ENCODE results near the gene ORC3. TPM values are rescaled to one million over a fixed set of nuclear protein-coding genes. Genes with fewer than 3 reads are reported as not detected.
"Not testable (repeated sequence)": the region's sequence is repeated elsewhere in the genome, so short reads cannot be mapped to it uniquely, and the experiment has no call there.

The ORC3 gene
- total and polyA plus RNA-seq, 3 experiments from 2014 or later: 31.1 to 34.1 (median 33.5) TPM

GRCh38 chr6:87606199-87606598 is 16.3 kb downstream of the ORC3 start:
- Histone ChIP-seq H3K27ac (ENCODE audit: low read depth, low read length) (no peak overlapping the region), H3K4me3 (ENCODE audit: low read length) (no peak overlapping the region), H3K36me3 (ENCODE audit: insufficient read depth, low read length) (no peaks in the 10 kb centered on the region), H3K9me3 (ENCODE audit: low read length) (no peaks in the 10 kb centered on the region), H3K4me1 (ENCODE audit: insufficient read depth, low read length) (no peaks in the 10 kb centered on the region), H3K27me3 (ENCODE audit: insufficient read depth, low read length, poor library complexity, severe bottlenecking) (no peaks in the 10 kb centered on the region)
- CTCF ChIA-PET: no interaction called here
- no peaks in the 10 kb centered on the region for H3K27me3 Mint-ChIP-seq
- H3K4me3 Mint-ChIP-seq: no peak overlapping the region
- no peak for DNase-seq
- H3K27ac Mint-ChIP-seq: peak overlapping the region in 1 of 8 donors; percentile 43
- no peaks in the 10 kb centered on the region for H3K9me3 Mint-ChIP-seq
- POLR2A ChIA-PET: no interaction called here
- no peaks in the 10 kb centered on the region for H3K4me1 Mint-ChIP-seq
- H3K36me3 Mint-ChIP-seq: peaks cover 4 to 46% (median 12%) of the 10 kb centered on the region in 3 donors

DNA sequence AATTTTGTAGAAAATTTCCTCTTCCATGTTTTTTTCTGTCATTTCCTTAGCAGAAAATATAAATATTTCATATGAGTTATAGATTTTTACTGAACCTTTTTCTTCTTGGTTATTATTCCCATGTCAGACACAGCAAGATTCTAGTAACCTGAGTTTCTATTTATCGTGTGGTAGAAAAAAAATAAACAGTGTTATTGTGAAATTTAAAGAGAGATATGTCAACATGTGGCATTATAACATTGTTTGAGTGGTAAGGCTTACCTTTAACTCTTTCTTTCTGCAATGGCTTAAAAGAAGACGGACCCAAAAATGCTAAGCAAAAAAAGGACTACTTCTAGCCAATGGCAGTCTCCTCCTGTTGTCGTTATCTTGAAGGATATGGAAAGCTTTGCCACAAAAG is 18.9 kb downstream of the ORC3 start:
- Histone ChIP-seq H3K9me3 (ENCODE audit: low read length) (no peaks in the 10 kb centered on the region), H3K27ac (ENCODE audit: low read depth, low read length) (no peak overlapping the region), H3K4me1 (ENCODE audit: insufficient read depth, low read length) (no peaks in the 10 kb centered on the region), H3K36me3 (ENCODE audit: insufficient read depth, low read length) (peaks cover 4% of the 10 kb centered on the region), H3K27me3 (ENCODE audit: insufficient read depth, low read length, poor library complexity, severe bottlenecking) (no peaks in the 10 kb centered on the region), H3K4me3 (ENCODE audit: low read length) (no peak overlapping the region)
- Mint-ChIP-seq H3K4me1 (no peaks in the 10 kb centered on the region), H3K9me3 (no peaks in the 10 kb centered on the region), H3K36me3 (peaks cover 20 to 56% (median 20%) of the 10 kb centered on the region in 3 donors), H3K4me3 (no peak overlapping the region), H3K27me3 (no peaks in the 10 kb centered on the region), H3K27ac (no peak overlapping the region)
- ChIA-PET CTCF (no interaction called here), POLR2A (no interaction called here)
- DNase-seq: no peak

DNA sequence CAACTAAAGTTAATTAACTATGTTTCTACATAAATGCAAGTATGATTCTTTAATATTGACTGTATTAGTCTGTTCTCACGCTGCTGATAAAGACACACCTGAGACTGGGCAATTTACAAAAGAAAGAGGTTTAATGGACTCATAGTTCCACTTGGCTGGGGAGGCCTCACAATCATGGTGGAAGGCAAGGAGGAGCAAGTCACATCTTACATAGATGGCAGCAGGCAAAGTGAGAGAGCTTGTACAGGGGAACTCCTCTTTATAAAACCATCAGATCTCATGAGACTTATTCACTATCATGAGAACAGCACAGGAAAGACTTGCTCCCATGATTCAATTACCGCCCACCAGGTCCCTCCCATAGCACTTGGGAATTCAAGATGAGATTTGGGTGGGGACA is 23.1 kb downstream of the ORC3 start:
- H3K4me3 ChIP-seq (ENCODE audit: low read length); H3K4me1 ChIP-seq (ENCODE audit: insufficient read depth, low read length); H3K36me3 ChIP-seq (ENCODE audit: insufficient read depth, low read length); H3K9me3 ChIP-seq (ENCODE audit: low read length); H3K4me1 Mint-ChIP-seq; POLR2A ChIA-PET; DNase-seq; H3K4me3 Mint-ChIP-seq; H3K9me3 Mint-ChIP-seq; H3K27me3 Mint-ChIP-seq; H3K27ac ChIP-seq (ENCODE audit: low read depth, low read length); CTCF ChIA-PET; H3K27me3 ChIP-seq (ENCODE audit: insufficient read depth, low read length, poor library complexity, severe bottlenecking); H3K27ac Mint-ChIP-seq: not testable (repeated sequence)
- H3K36me3 Mint-ChIP-seq: peaks cover 25 to 57% (median 26%) of the 10 kb centered on the region in 3 donors

DNA sequence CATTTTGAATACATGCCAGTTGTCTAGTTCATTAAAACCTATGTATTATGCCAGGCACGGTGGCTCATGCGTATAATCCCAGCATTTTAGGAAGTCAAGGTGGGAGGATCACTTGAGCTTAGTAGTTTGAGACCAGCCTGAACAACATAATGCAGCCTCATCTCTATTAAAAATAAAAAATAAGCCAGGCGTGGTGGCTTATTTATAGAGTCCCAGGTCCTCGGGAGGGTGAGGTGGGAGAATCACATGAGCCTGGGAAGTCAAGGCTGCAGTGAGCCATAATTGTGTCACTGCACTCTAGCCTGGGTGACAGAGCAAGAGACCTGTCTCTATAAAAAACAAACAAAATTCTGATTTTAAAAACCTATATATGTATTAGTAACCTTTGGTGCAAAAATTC is 27.5 kb downstream of the ORC3 start:
- H3K36me3 Mint-ChIP-seq: peaks cover 22 to 61% (median 28%) of the 10 kb centered on the region in 3 donors
- Histone ChIP-seq H3K4me3 (ENCODE audit: low read length) (no peak overlapping the region), H3K27me3 (ENCODE audit: insufficient read depth, low read length, poor library complexity, severe bottlenecking) (no peaks in the 10 kb centered on the region), H3K9me3 (ENCODE audit: low read length) (no peaks in the 10 kb centered on the region), H3K36me3 (ENCODE audit: insufficient read depth, low read length) (no peaks in the 10 kb centered on the region), H3K4me1 (ENCODE audit: insufficient read depth, low read length) (no peaks in the 10 kb centered on the region), H3K27ac (ENCODE audit: low read depth, low read length) (no peak overlapping the region)
- ChIA-PET POLR2A (no interaction called here), CTCF (no interaction called here)
- H3K9me3 Mint-ChIP-seq: no peaks in the 10 kb centered on the region
- DNase-seq: no peak
- no peaks in the 10 kb centered on the region for H3K27me3 Mint-ChIP-seq
- H3K4me1 Mint-ChIP-seq: no peaks in the 10 kb centered on the region
- H3K27ac Mint-ChIP-seq: no peak overlapping the region
- H3K4me3 Mint-ChIP-seq: no peak overlapping the region

DNA sequence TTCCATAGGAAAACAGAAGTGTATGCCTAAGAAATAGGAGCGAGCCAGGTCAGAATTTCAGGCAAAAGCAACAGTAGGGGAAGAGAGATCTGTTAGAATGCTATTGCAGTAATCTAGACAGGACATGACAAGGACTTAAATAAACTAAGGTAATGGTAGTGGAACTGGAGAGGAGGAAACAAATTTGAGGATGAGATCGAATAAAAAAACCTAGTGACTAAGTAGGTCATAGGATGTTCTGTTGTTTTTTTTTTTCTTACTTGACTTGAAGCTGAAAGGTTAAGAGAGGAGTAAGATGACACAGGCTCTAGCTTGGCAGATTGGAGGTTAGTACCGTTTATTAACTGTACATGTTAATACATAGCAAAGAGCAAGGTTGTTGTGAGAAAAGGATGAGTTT is 28.6 kb downstream of the ORC3 start:
- H3K36me3 ChIP-seq (ENCODE audit: insufficient read depth, low read length): no peaks in the 10 kb centered on the region
- H3K27ac Mint-ChIP-seq: peak overlapping the region in 1 of 8 donors; percentile 4

DNA sequence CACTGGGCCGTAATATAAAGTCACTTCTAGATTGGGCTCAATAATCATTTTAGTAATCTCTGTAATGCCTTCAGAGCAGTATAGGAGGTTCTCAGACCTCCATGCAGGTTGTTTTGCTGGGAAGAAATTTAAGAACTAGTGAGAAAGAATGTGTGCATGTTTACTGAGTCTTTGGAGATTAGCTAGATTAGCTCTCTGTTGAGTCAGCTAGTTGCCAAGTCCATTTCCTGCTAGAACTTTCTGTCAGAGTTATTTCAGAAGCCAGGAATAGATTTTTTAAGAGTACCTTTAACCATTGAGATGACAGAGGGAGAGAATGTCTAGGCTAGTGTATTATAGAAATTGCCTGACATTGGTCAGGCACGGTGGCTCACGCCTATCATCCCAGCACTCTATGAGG is 33.3 kb downstream of the ORC3 start:
- no peak overlapping the region for H3K4me3 Mint-ChIP-seq

More for the DNA sequence above, 28.6 kb downstream of the ORC3 start:
- CTCF ChIA-PET: no interaction called here
- Histone ChIP-seq H3K9me3 (ENCODE audit: low read length) (no peaks in the 10 kb centered on the region), H3K4me3 (ENCODE audit: low read length) (no peak overlapping the region), H3K4me1 (ENCODE audit: insufficient read depth, low read length) (no peaks in the 10 kb centered on the region), H3K27me3 (ENCODE audit: insufficient read depth, low read length, poor library complexity, severe bottlenecking) (no peaks in the 10 kb centered on the region), H3K27ac (ENCODE audit: low read depth, low read length) (no peak overlapping the region)
- Mint-ChIP-seq H3K4me1 (no peaks in the 10 kb centered on the region), H3K4me3 (no peak overlapping the region), H3K9me3 (no peaks in the 10 kb centered on the region), H3K36me3 (peaks cover 17 to 59% (median 20%) of the 10 kb centered on the region in 3 donors), H3K27me3 (no peaks in the 10 kb centered on the region)
- DNase-seq: no peak
- POLR2A ChIA-PET: no interaction called here

GRCh38 chr6:87628424-87628823 is 38.5 kb downstream of the ORC3 start:
- H3K27me3 Mint-ChIP-seq: no peaks in the 10 kb centered on the region
- CTCF ChIA-PET: no interaction called here
- no peak overlapping the region for H3K4me3 Mint-ChIP-seq

More for the DNA sequence above, 33.3 kb downstream of the ORC3 start:
- no peak overlapping the region for H3K27ac ChIP-seq (ENCODE audit: low read depth, low read length)
- H3K27me3 ChIP-seq (ENCODE audit: insufficient read depth, low read length, poor library complexity, severe bottlenecking): no peaks in the 10 kb centered on the region
- no peaks in the 10 kb centered on the region for H3K9me3 ChIP-seq (ENCODE audit: low read length)
- H3K4me3 ChIP-seq (ENCODE audit: low read length): no peak overlapping the region
- peaks cover 10 to 61% (median 16%) of the 10 kb centered on the region in 3 donors for H3K36me3 Mint-ChIP-seq
- ChIA-PET POLR2A (no interaction called here), CTCF (no interaction called here)
- no peaks in the 10 kb centered on the region for H3K27me3 Mint-ChIP-seq
- H3K9me3 Mint-ChIP-seq: no peaks in the 10 kb centered on the region
- H3K4me1 ChIP-seq (ENCODE audit: insufficient read depth, low read length): no peaks in the 10 kb centered on the region
- no peak overlapping the region for H3K27ac Mint-ChIP-seq
- no peak for DNase-seq
- no peaks in the 10 kb centered on the region for H3K4me1 Mint-ChIP-seq
- H3K36me3 ChIP-seq (ENCODE audit: insufficient read depth, low read length): no peaks in the 10 kb centered on the region

DNA sequence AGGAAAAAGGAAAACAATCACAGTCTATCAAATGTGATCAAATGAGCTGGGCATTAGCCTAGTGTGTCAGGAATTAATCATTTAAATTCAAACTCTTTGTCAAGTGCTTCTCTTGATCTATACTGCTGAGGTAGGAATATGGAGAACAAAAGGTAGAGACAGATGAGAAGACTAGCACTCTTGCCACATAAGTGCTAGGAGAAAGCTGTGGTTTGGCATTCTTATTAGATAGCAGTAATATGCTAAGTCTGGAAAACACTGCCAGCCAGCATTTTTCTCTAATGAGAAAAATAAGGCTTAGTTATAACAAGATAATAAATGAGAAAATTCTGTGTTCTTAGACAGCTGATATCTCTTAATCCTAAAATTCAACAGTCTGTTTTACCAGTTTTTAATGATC is 38.9 kb downstream of the ORC3 start:
- H3K4me3 ChIP-seq (ENCODE audit: low read length): no peak overlapping the region
- Mint-ChIP-seq H3K4me1 (no peaks in the 10 kb centered on the region), H3K36me3 (peaks cover 12 to 61% (median 15%) of the 10 kb centered on the region in 3 donors), H3K27ac (no peak overlapping the region), H3K9me3 (no peaks in the 10 kb centered on the region), H3K27me3 (no peaks in the 10 kb centered on the region), H3K4me3 (no peak overlapping the region)
- no peak for DNase-seq
- H3K27me3 ChIP-seq (ENCODE audit: insufficient read depth, low read length, poor library complexity, severe bottlenecking): no peaks in the 10 kb centered on the region
- ChIA-PET POLR2A (no interaction called here), CTCF (no interaction called here)
- no peaks in the 10 kb centered on the region for H3K36me3 ChIP-seq (ENCODE audit: insufficient read depth, low read length)
- H3K27ac ChIP-seq (ENCODE audit: low read depth, low read length): no peak overlapping the region
- H3K9me3 ChIP-seq (ENCODE audit: low read length): no peaks in the 10 kb centered on the region
- no peaks in the 10 kb centered on the region for H3K4me1 ChIP-seq (ENCODE audit: insufficient read depth, low read length)

More at GRCh38 chr6:87628424-87628823, 38.5 kb downstream of the ORC3 start:
- Mint-ChIP-seq H3K36me3 (peaks cover 13 to 61% (median 18%) of the 10 kb centered on the region in 3 donors), H3K27ac (peak overlapping the region in 1 of 8 donors; percentile 20), H3K4me1 (no peaks in the 10 kb centered on the region), H3K9me3 (no peaks in the 10 kb centered on the region)
- Histone ChIP-seq H3K4me3 (ENCODE audit: low read length) (no peak overlapping the region), H3K4me1 (ENCODE audit: insufficient read depth, low read length) (no peaks in the 10 kb centered on the region), H3K27ac (ENCODE audit: low read depth, low read length) (no peak overlapping the region), H3K27me3 (ENCODE audit: insufficient read depth, low read length, poor library complexity, severe bottlenecking) (no peaks in the 10 kb centered on the region), H3K36me3 (ENCODE audit: insufficient read depth, low read length) (no peaks in the 10 kb centered on the region), H3K9me3 (ENCODE audit: low read length) (no peaks in the 10 kb centered on the region)
- DNase-seq: no peak
- POLR2A ChIA-PET: no interaction called here

- DNase-seq: no peak
- POLR2A ChIA-PET: interaction anchor here (0.7 kb wide), 1 partner anchor 8 kb away, joined by 4 read pairs; no protein-coding TSS in a partner anchor
Measured at GRCh38 chr6:87630746-87631145, 40.8 kb downstream of the ORC3 start.

More at GRCh38 chr6:87630746-87631145, 40.8 kb downstream of the ORC3 start:
- H3K27me3 Mint-ChIP-seq: no peaks in the 10 kb centered on the region
- CTCF ChIA-PET: no interaction called here
- Histone ChIP-seq H3K27me3 (ENCODE audit: insufficient read depth, low read length, poor library complexity, severe bottlenecking) (no peaks in the 10 kb centered on the region), H3K9me3 (ENCODE audit: low read length) (no peaks in the 10 kb centered on the region), H3K4me1 (ENCODE audit: insufficient read depth, low read length) (no peaks in the 10 kb centered on the region), H3K4me3 (ENCODE audit: low read length) (no peak overlapping the region), H3K36me3 (ENCODE audit: insufficient read depth, low read length) (no peaks in the 10 kb centered on the region), H3K27ac (ENCODE audit: low read depth, low read length) (no peak overlapping the region)
- peak overlapping the region in 1 of 8 donors; percentile 47 for H3K27ac Mint-ChIP-seq
- no peaks in the 10 kb centered on the region for H3K9me3 Mint-ChIP-seq
- H3K4me3 Mint-ChIP-seq: no peak overlapping the region
- H3K36me3 Mint-ChIP-seq: peaks cover 10 to 59% (median 14%) of the 10 kb centered on the region in 3 donors
- H3K4me1 Mint-ChIP-seq: no peaks in the 10 kb centered on the region

All from CD8-positive, alpha-beta memory T cell (primary cell).